Rectal smooth muscle tissue (tissue), 1 donor: ENCODE results near the gene KRTAP19-4.

Source experiments
- H3K27ac ChIP-seq: one replicate; pipeline ENCODE4 v1.7.0; 2013; ENCODE audit warnings: low read depth, low read length, inconsistent platforms
- H3K27me3 ChIP-seq: one replicate; pipeline ENCODE4 v1.7.0; 2013; ENCODE audit warnings: low read length; ENCODE audit not compliant: control insufficient read depth, insufficient read depth
- H3K36me3 ChIP-seq: one replicate; pipeline ENCODE4 v1.7.0; 2013; ENCODE audit warnings: low read length; ENCODE audit not compliant: control insufficient read depth, insufficient read depth
- H3K4me1 ChIP-seq: one replicate; pipeline ENCODE4 v1.7.0; 2013; ENCODE audit warnings: low read length; ENCODE audit not compliant: control insufficient read depth, insufficient read depth
- H3K4me3 ChIP-seq: one replicate; pipeline ENCODE4 v1.7.0; 2013; ENCODE audit warnings: low read length
- H3K9ac ChIP-seq: one replicate; pipeline ENCODE4 v1.7.0; 2013; ENCODE audit warnings: low read length

The KRTAP19-4 gene

DNA sequence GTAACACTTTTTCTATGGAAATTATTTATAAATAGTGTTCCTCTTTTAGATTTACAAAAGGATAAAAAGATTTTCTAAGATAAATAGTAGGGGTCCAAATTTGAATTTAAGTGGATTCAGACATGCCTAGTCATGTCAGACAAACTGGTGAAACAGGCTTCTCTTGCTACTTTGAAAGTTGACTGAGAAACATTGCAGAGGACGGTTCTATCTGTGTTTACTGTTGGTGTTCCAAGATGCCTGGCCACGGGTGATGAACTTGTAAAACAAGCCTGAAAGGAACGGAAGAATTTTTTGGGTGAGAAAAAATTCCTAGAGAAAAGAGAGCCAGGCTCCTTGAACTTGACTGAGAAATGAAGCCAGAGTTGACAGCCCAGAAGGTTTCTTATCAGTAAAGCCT is 19.0 kb downstream of the KRTAP19-4 start:
- Histone ChIP-seq H3K36me3 (no peaks in the 10 kb centered on the region), H3K27me3 (no peaks in the 10 kb centered on the region), H3K4me3 (no peak overlapping the region), H3K9ac (no peak overlapping the region), H3K27ac (no peak overlapping the region), H3K4me1 (no peaks in the 10 kb centered on the region)

DNA sequence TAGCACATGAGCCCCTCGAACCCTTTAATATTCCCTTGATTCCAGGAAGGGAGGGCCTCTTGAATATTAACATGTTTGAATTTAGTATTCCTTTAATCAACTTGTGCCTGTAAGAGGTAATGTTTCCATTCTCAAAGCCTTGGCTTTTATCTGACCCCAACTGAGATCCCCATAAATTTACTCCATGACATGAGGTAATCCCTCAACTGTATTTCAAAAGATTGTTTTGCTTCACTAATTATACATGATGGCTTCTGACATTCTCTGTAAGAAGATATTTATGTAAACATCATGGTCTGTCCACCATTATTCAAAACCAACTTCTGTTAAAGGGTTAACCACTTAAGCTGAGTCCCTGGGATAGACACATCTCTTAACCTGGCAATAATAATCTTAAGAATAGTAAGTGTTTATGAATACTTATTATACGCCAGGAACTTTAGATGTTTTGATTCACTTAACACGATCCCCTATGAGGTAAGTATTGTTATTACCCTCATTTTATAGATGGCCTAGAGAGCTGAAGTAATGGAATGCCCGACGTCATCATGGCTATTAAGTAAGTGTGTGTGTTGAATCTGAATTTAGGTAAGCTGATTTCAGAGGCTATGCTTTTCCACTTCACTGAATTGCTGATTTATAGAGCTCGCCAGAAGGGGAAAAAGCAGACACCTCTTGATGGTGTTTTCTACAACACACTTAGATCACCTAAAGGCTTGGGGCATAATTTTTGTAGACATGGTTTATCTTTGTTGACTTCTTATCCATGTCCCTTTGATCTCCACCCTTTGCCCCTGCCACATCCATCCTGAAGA is 27.9 kb downstream of the KRTAP19-4 start:
- H3K4me3 ChIP-seq, result no peak overlapping the region
- H3K4me1 ChIP-seq, result no peaks in the 10 kb centered on the region
- H3K27me3 ChIP-seq, result no peaks in the 10 kb centered on the region

GRCh38 chr21:30463713-30464112 is 33.3 kb downstream of the KRTAP19-4 start:
- H3K4me1 ChIP-seq, result no peaks in the 10 kb centered on the region
- H3K27ac ChIP-seq, result no peak overlapping the region

More for the DNA sequence above, 27.9 kb downstream of the KRTAP19-4 start:
- H3K36me3 ChIP-seq, result no peaks in the 10 kb centered on the region
- no peak overlapping the region for H3K9ac ChIP-seq
- H3K27ac ChIP-seq, result no peak overlapping the region

GRCh38 chr21:30448514-30448913 is 48.5 kb downstream of the KRTAP19-4 start:
- H3K27me3 ChIP-seq, result no peaks in the 10 kb centered on the region

More at GRCh38 chr21:30463713-30464112, 33.3 kb downstream of the KRTAP19-4 start:
- Histone ChIP-seq H3K4me3 (no peak overlapping the region), H3K27me3 (no peaks in the 10 kb centered on the region), H3K36me3 (no peaks in the 10 kb centered on the region), H3K9ac (no peak overlapping the region)

GRCh38 chr21:30447056-30447455 is 49.9 kb downstream of the KRTAP19-4 start:
- Histone ChIP-seq H3K9ac (no peak overlapping the region), H3K27me3 (no peaks in the 10 kb centered on the region), H3K4me3 (no peak overlapping the region), H3K27ac (no peak overlapping the region), H3K4me1 (no peaks in the 10 kb centered on the region), H3K36me3 (no peaks in the 10 kb centered on the region)

More at GRCh38 chr21:30448514-30448913, 48.5 kb downstream of the KRTAP19-4 start:
- Histone ChIP-seq H3K27ac (no peak overlapping the region), H3K4me1 (no peaks in the 10 kb centered on the region), H3K9ac (no peak overlapping the region), H3K36me3 (no peaks in the 10 kb centered on the region), H3K4me3 (no peak overlapping the region)
